Spleen (tissue), 7 donors: ENCODE measurements around the gene SENP1.

Experiments
- POLR2A ChIP-seq, 3 donors: fragments of 450-650 bp; IDR thresholded peaks; one replicate each; pipeline ENCODE4 v1.5.1; 2017; ENCODE audit warnings: antibody characterized with exemption in 3 of 3, mild to moderate bottlenecking in 1 of 3
- POLR2AphosphoS5 ChIP-seq, 3 donors: sonication (generic); formaldehyde crosslinking; IDR thresholded peaks; one replicate each; pipeline ENCODE4 v1.5.1; 2017; ENCODE audit warnings: antibody characterized with exemption in 3 of 3
- TF ChIP-seq, protein P1 (sequence below), 11 experiments: fragments of 200-600 bp in 7 of 11; fragments of 450-650 bp in 4 of 11; sonication (generic) in 4 of 11; IDR thresholded peaks in 8 of 11; conservative IDR thresholded peaks in 3 of 11; 1 replicate in 7 of 11; 2 replicates in 4 of 11; pipeline versions ENCODE4 v1.4.0 to v1.8.0; 2016 to 2021; ENCODE audit warnings: antibody characterized with exemption in 11 of 11, inconsistent platforms in 4 of 11, mild to moderate bottlenecking in 1 of 11
- donor health status: DM: no; HTN: no; CAD: no; lungs with moderate emphysema.
- donor health status: DM: no; HTN: no; CAD: no.
- donor health status: DM: no; HTN: no; CAD: no.

DNA sequence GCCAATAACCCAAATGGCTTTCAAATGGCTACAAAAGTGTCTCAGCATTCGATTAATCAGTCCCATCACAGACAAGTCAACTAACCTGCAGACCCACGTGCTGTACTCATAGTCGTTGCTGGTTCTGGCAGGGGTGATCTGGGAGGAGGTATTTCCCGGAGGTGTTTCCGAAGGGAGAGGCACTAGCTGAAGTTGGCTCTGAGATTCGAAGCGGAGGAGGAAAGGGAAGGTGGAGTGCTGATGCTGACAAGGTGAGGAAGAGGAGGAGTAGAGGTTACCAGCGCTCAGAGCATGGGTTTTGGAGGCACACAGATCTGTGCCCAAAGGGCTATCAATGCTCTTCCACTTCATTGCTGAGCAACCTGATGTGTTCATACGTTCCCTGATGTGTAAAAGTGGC, 81.1 kb downstream of the SENP1 start:
- TF ChIP-seq, protein P1, sequence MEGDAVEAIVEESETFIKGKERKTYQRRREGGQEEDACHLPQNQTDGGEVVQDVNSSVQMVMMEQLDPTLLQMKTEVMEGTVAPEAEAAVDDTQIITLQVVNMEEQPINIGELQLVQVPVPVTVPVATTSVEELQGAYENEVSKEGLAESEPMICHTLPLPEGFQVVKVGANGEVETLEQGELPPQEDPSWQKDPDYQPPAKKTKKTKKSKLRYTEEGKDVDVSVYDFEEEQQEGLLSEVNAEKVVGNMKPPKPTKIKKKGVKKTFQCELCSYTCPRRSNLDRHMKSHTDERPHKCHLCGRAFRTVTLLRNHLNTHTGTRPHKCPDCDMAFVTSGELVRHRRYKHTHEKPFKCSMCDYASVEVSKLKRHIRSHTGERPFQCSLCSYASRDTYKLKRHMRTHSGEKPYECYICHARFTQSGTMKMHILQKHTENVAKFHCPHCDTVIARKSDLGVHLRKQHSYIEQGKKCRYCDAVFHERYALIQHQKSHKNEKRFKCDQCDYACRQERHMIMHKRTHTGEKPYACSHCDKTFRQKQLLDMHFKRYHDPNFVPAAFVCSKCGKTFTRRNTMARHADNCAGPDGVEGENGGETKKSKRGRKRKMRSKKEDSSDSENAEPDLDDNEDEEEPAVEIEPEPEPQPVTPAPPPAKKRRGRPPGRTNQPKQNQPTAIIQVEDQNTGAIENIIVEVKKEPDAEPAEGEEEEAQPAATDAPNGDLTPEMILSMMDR (IDR thresholded peaks at IDR 0.05 in 8 of 11, conservative IDR thresholded peaks at IDR 0.05 in 3 of 11) = no peak
- TF ChIP-seq POLR2AphosphoS5 (IDR thresholded peaks at IDR 0.05) (no peak), POLR2A (IDR thresholded peaks at IDR 0.05) (no peak)
